Peyer's patch (tissue), 4 donors: ENCODE measurements around the gene ACADVL.

Experiments used
- POLR2A ChIP-seq, 2 donors: fragments of 450-650 bp; IDR thresholded peaks; one replicate each; pipeline ENCODE4 v1.5.1; 2017; ENCODE audit warnings: antibody characterized with exemption in 2 of 2, mild to moderate bottlenecking in 2 of 2, moderate library complexity in 2 of 2
- TF ChIP-seq, protein P1 (sequence below), 6 experiments: fragments of 450-650 bp in 4 of 6; fragments of 200-600 bp in 2 of 6; sonication (generic) in 1 of 6; IDR thresholded peaks; one replicate each; pipeline ENCODE4 v1.5.1; 2017 to 2019; ENCODE audit warnings: antibody characterized with exemption in 6 of 6, mild to moderate bottlenecking in 3 of 6, moderate library complexity in 1 of 6

DNA sequence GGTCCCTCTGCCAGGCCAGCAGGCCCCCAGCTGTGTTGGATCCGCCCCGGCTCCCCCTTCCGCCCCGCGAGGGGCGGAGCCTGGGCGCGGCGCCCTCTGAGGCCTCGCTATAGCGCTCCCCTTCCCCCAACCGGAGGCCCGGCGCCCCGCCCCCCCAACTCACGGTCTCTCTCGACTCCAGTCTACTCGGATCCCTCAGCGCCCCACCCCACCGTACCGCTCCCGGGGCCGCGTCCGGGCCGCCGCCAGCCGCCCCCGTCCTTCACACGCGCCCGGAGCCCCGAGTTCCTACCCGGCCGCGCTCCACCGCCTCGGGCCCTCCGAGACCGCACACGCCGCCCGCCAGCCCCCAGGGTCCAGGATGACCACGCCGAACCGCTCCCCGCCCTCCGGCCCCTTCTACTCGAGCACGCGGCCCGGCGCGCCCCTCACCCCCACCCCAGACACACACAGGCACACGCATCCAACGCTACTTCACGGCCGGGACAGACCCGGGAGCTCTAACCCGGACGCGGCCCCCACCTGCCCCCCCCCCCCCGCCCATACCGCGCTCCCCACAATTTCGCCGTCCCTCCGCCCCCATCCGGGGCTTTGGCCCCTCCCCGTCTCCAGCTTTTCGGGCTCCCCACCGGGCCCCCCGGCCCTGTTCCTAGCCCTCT, 18.2 kb downstream of the ACADVL start:
- TF ChIP-seq, protein P1, sequence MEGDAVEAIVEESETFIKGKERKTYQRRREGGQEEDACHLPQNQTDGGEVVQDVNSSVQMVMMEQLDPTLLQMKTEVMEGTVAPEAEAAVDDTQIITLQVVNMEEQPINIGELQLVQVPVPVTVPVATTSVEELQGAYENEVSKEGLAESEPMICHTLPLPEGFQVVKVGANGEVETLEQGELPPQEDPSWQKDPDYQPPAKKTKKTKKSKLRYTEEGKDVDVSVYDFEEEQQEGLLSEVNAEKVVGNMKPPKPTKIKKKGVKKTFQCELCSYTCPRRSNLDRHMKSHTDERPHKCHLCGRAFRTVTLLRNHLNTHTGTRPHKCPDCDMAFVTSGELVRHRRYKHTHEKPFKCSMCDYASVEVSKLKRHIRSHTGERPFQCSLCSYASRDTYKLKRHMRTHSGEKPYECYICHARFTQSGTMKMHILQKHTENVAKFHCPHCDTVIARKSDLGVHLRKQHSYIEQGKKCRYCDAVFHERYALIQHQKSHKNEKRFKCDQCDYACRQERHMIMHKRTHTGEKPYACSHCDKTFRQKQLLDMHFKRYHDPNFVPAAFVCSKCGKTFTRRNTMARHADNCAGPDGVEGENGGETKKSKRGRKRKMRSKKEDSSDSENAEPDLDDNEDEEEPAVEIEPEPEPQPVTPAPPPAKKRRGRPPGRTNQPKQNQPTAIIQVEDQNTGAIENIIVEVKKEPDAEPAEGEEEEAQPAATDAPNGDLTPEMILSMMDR (IDR thresholded peaks at IDR 0.05): no peak
- TF ChIP-seq POLR2A (IDR thresholded peaks at IDR 0.05): no peak
